Duodenal mucosa (tissue), 2 donors: ENCODE measurements around the gene OSBPL7.

Experiments used
- H3K27ac ChIP-seq: one replicate; pipeline ENCODE4 v1.7.0; 2013; ENCODE audit warnings: low read depth, low read length
- H3K27me3 ChIP-seq, 2 donors: one replicate each; pipeline ENCODE4 v1.7.0; 2013; ENCODE audit warnings: low read length in 2 of 2, control low read depth in 1 of 2; ENCODE audit not compliant: insufficient read depth in 2 of 2, control insufficient read depth in 1 of 2
- H3K36me3 ChIP-seq, 2 donors: one replicate each; pipeline ENCODE4 v1.7.0; 2013; ENCODE audit warnings: low read length in 2 of 2, control low read depth in 1 of 2; ENCODE audit not compliant: insufficient read depth in 2 of 2, control insufficient read depth in 1 of 2
- H3K4me1 ChIP-seq, 2 donors: one replicate each; pipeline ENCODE4 v1.7.0; 2013; ENCODE audit warnings: low read length in 2 of 2, control low read depth in 1 of 2; ENCODE audit not compliant: insufficient read depth in 2 of 2, control insufficient read depth in 1 of 2
- H3K4me3 ChIP-seq, 2 donors: one replicate each; pipeline ENCODE4 v1.7.0; 2013; ENCODE audit warnings: low read length in 2 of 2, low read depth in 1 of 2
- H3K9ac ChIP-seq, 2 donors: one replicate each; pipeline ENCODE4 v1.7.0; 2013; ENCODE audit warnings: low read length in 2 of 2, low read depth in 1 of 2
- H3K9me3 ChIP-seq, 2 donors: one replicate each; pipeline ENCODE4 v1.7.0; 2013; ENCODE audit warnings: low read length in 2 of 2, control low read depth in 1 of 2; ENCODE audit not compliant: control insufficient read depth in 1 of 2

OSBPL7 gene

DNA sequence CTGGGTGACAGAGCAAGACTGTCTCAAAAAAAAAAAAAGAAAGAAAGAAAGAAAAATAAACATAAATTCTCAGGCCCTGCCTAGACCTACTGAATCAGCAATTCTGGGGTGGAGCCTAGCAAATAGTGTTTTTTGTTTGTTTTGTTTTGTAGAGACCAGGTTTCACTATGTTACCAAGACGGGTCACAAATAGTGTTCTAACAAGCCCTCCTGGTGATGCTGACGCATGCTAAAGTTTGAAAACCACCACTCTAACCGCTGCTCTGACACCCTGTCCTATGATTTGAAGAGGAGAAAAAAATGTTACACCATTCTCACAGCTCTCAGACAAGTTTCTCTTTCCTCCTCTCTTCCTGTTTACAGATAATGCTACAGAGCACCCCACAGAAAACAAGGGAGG lies 8.3 kb upstream of the OSBPL7 start:
- H3K27ac ChIP-seq: no peak overlapping the region
- no peaks in the 10 kb centered on the region for H3K27me3 ChIP-seq
- H3K9me3 ChIP-seq: no peaks in the 10 kb centered on the region
- H3K9ac ChIP-seq: no peak overlapping the region
- H3K4me3 ChIP-seq: peak overlapping the region; percentile 86 to 97
- H3K4me1 ChIP-seq: peaks cover 20 to 33% of the 10 kb centered on the region in 2 donors
- H3K36me3 ChIP-seq: peaks cover 13 to 29% of the 10 kb centered on the region in 2 donors

DNA sequence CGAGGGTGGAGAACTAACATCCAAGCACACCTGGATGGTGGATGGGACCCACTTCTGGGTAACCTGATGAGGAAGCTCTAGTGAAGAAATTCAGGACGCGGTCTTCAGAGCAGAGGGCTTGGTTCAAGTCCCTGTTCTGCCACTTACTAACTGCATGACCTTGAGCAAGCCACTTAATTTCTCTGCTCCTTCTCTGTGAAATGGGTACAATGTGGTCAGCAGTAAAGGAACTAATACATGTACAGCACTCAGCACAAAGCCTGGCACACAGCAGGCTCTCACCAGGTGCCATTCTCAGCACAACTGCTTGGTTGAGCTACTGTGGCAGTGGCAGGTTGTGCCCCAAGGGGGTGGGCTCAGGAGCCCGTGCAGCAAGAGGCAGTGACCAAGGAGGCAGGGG lies 1.9 kb upstream of the OSBPL7 start:
- peaks cover 22 to 35% of the 10 kb centered on the region in 2 donors for H3K4me1 ChIP-seq
- no peak overlapping the region for H3K4me3 ChIP-seq
- H3K9ac ChIP-seq: no peak overlapping the region
- H3K36me3 ChIP-seq: peaks cover 33 to 56% of the 10 kb centered on the region in 2 donors
- no peak overlapping the region for H3K27ac ChIP-seq
- no peaks in the 10 kb centered on the region for H3K27me3 ChIP-seq
- no peaks in the 10 kb centered on the region for H3K9me3 ChIP-seq

DNA sequence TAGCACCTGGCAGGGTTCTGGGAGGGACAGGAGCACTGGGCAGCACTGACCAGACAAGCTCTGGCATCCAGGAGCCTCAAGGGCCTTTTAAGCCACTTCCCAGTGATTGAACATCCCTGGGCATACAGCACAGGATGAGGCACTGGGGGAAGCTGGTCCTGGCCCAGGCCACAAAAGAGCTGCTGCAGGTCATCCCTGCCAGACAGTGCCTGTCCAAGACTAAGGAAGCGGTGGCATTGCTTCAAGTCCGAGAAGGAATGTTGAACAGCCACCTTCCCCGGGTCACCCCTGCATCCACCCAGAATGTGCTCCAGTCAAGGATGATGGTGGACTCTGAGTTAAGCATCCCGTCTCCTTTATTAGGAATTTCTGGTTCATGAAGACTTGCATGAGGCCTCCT lies 1.2 kb upstream of the OSBPL7 start:
- no peak overlapping the region for H3K27ac ChIP-seq
- H3K9ac ChIP-seq: no peak overlapping the region
- H3K9me3 ChIP-seq: no peaks in the 10 kb centered on the region
- H3K4me1 ChIP-seq: peaks cover 22 to 35% of the 10 kb centered on the region in 2 donors
- H3K4me3 ChIP-seq: no peak overlapping the region
- H3K36me3 ChIP-seq: peaks cover 41 to 57% of the 10 kb centered on the region in 2 donors
- no peaks in the 10 kb centered on the region for H3K27me3 ChIP-seq

DNA sequence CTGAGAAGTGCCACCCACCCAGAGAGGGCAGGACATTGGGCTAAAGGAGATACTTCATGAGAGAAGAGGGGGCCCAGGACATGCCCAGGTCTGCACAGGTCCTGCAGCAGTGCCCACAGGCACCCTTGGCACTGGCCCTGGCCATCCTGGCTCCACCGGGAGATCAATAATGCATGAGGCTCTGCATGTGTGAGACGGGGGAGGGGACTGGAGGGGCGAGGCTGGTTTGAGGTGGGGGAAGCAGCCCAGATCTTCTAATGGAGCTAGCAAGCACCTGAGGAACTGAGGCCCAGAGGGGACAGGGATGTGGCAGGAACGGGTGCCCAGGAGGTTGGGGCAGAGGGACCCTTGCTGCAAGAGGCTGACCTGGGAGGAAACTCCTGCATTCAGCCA lies 567 bp downstream of the OSBPL7 start:
- H3K36me3 ChIP-seq: peaks cover 42 to 61% of the 10 kb centered on the region in 2 donors
- H3K9me3 ChIP-seq: no peaks in the 10 kb centered on the region
- H3K9ac ChIP-seq: peak overlapping the region; percentile 86 to 97
- H3K4me3 ChIP-seq: peak overlapping the region; percentile 89 to 98
- no peaks in the 10 kb centered on the region for H3K27me3 ChIP-seq
- peak overlapping the region; percentile 60 for H3K27ac ChIP-seq
- H3K4me1 ChIP-seq: peaks cover 22 to 35% of the 10 kb centered on the region in 2 donors

DNA sequence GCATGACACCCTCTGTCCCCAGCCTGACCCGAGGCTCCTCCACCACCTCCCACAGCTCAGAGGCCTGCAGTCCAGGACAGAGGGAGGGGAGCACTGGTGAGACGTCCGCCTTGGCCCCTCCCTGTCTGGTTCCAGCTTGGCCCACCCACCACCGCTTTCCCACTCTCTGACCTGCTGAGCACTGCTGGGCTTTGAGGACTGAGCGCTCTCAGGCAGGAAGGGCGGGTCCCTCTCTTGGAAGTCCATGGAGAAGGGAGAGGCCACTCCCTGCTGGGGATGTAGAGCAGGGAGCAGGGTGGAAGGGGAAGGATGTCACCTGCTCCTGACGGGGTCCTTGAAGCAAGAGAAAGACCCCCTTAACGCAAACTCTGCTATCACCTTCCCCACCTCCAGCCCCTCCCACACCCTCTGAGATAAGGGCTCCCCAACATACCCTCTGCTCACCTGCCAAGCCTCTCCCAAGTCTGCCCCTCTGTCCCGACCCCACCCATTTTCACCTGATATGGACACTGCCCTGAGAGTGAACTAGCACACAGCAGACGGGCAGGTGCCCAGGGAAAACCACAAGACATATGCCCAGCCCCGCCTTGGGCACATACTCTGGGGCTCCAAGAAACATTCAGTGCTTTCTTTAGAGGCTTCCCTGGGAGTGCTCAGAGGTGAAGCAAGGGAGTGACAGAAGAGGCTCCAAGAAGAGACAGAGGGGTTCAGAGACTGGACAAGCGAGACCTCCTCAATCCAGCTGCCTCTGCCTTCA lies 1.4 kb downstream of the OSBPL7 start:
- peak overlapping the region; percentile 89 to 98 for H3K4me3 ChIP-seq
- H3K36me3 ChIP-seq: peaks cover 50 to 64% of the 10 kb centered on the region in 2 donors
- no peaks in the 10 kb centered on the region for H3K27me3 ChIP-seq
- no peaks in the 10 kb centered on the region for H3K9me3 ChIP-seq
- peak overlapping the region; percentile 60 for H3K27ac ChIP-seq
- H3K9ac ChIP-seq: peak overlapping the region; percentile 86 to 97
- H3K4me1 ChIP-seq: peaks cover 22 to 35% of the 10 kb centered on the region in 2 donors

DNA sequence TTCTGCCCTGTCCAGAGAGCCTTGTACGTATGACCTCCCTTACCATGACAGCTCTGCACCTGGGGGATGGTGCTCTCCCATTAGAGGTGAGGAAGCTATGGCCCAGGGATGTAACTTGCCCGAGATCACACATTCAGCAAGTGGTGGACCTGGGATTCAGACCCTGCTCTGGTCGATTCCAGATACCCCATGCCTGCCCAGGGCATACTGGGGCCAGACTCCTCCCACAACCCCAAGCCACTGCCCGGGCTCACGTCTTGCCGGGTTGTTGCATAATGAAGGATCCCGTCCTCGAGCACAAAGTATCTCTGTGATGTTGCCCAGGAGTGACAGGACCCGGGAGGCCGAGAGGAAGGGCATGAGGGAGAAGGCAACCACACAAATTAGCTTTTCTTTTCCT lies 2.1 kb downstream of the OSBPL7 start:
- H3K9me3 ChIP-seq: no peaks in the 10 kb centered on the region
- H3K4me1 ChIP-seq: peaks cover 22 to 39% of the 10 kb centered on the region in 2 donors
- peak overlapping the region; percentile 36 for H3K4me3 ChIP-seq
- peaks cover 56 to 69% of the 10 kb centered on the region in 2 donors for H3K36me3 ChIP-seq
- no peak overlapping the region for H3K27ac ChIP-seq
- no peaks in the 10 kb centered on the region for H3K27me3 ChIP-seq
- peak overlapping the region in 1 of 2 donors; percentile 36 for H3K9ac ChIP-seq

DNA sequence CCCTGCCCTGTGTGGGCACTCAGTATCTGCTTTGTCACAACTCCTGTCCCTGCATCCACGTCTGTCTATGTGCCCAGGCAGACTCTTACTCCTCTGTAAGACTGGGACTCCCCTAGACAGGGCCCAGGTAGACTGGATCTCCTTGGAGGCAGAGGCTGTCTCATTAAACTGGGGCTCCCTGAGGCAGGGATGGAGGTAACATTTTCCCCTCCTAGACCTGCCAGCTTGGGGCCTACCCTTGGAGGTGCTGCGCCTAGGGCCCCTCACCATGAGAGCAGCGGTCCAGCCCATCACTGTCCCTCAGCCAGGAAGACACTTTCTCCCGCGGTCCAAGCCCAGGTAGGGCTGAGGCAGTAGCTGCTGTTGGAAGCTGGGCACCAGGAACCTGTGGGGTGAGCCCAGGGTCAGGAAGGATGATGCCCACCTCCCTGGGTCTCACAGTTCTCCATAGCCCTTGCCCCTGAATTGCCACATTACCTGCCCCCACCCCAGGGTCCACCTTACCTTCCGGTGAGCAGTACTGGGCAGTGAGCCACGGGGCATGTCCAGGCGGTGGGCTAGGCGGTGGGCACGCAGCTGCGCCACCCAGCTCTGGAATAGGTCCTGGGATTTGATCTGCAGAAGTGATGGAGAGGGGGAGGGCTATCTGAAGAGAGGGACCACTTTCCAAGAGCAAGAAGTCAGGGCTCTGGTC lies 3.4 kb downstream of the OSBPL7 start:
- peaks cover 22 to 43% of the 10 kb centered on the region in 2 donors for H3K4me1 ChIP-seq
- H3K4me3 ChIP-seq: no peak overlapping the region
- peaks cover 54 to 66% of the 10 kb centered on the region in 2 donors for H3K36me3 ChIP-seq
- no peaks in the 10 kb centered on the region for H3K9me3 ChIP-seq
- no peak overlapping the region for H3K9ac ChIP-seq
- no peak overlapping the region for H3K27ac ChIP-seq
- H3K27me3 ChIP-seq: no peaks in the 10 kb centered on the region

DNA sequence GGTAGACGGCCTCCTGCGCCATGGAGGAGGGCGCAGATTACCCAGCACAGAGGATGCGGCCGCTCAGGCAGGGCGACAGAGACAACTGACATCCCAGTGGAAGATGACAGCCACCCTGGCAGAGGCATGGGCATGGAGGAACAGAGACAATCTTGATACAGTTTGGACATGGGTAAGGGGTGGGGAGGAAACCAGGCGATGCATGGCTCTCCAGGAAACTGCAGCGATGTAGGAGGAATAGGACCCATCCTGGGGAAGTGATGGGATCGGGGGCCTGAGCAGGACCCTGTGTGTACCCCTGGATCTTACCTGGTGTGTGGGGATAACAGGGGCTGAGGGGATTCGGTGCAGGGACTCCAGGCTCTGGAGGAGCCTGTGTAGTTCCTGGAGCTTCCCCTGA lies 4.6 kb downstream of the OSBPL7 start:
- H3K4me3 ChIP-seq: no peak overlapping the region
- H3K36me3 ChIP-seq: peaks cover 61 to 74% of the 10 kb centered on the region in 2 donors
- no peaks in the 10 kb centered on the region for H3K27me3 ChIP-seq
- H3K27ac ChIP-seq: no peak overlapping the region
- peaks cover 19 to 46% of the 10 kb centered on the region in 2 donors for H3K4me1 ChIP-seq
- H3K9ac ChIP-seq: no peak overlapping the region
- no peaks in the 10 kb centered on the region for H3K9me3 ChIP-seq

DNA sequence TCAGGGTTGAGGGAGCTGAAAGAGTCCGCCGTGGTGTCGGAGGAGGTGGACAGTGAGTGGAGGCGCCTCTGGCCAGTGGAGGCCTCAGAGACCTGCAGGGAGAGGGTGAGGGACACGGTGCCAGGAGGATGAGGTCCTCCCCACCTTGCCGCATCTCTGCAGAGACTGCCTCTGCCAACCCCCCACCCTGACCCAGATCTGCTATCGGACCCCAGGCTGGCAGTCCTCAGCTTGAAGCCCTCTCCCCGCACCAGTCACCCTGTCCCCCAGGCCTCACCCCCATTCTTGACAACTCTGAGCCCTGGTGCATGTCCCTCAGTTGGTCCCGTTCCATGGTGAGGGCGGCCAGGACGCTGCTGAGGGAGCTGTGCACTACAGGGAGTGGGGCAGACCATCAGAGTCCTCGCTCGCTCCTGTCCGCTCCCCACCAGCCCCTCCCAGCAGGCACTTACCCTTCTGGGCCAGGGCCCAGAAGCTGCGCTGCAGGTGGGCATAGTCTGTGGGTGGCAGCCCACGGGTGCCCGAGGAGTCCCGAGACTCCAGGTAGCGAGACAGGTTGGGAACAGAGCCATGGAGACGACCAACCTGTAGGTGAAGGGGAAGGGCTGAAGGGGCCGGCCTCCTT lies 5.4 kb downstream of the OSBPL7 start:
- H3K27ac ChIP-seq: no peak overlapping the region
- no peaks in the 10 kb centered on the region for H3K9me3 ChIP-seq
- no peak overlapping the region for H3K4me3 ChIP-seq
- H3K36me3 ChIP-seq: peaks cover 61 to 81% of the 10 kb centered on the region in 2 donors
- H3K9ac ChIP-seq: no peak overlapping the region
- H3K27me3 ChIP-seq: no peaks in the 10 kb centered on the region
- peaks cover 21 to 49% of the 10 kb centered on the region in 2 donors for H3K4me1 ChIP-seq
